DOHH2 (cell line): ENCODE data around the gene PTBP1.

Source experiments
- H3F3A ChIP-seq: fragments of 200-600 bp; sonication (generic), shearing (Covaris generic); 2 replicates; pipeline ENCODE4 v1.6.0; 2016; ENCODE audit warnings: antibody characterized with exemption, mild to moderate bottlenecking; ENCODE audit not compliant: control insufficient read depth, insufficient read depth
- H3K27ac ChIP-seq: fragments of 200-600 bp; sonication (generic); 2 replicates; pipeline ENCODE4 v1.5.1; 2014; ENCODE audit warnings: low read depth, mild to moderate bottlenecking, low read length, moderate library complexity
- H3K27me3 ChIP-seq: fragments of 200-600 bp; sonication (generic); 2 replicates; pipeline ENCODE4 v1.6.1; 2014; ENCODE audit warnings: mild to moderate bottlenecking, low read length, mixed read lengths; ENCODE audit not compliant: control insufficient read depth
- H3K36me3 ChIP-seq: fragments of 200-600 bp; sonication (generic); 2 replicates; pipeline ENCODE4 v1.6.1; 2014; ENCODE audit warnings: mild to moderate bottlenecking, low read length, moderate library complexity, mixed read lengths; ENCODE audit not compliant: control insufficient read depth
- H3K4me1 ChIP-seq: fragments of 200-600 bp; sonication (generic); 2 replicates; pipeline ENCODE4 v1.6.1; 2014; ENCODE audit warnings: mild to moderate bottlenecking, low read length, mixed read lengths; ENCODE audit not compliant: control insufficient read depth
- H3K4me2 ChIP-seq: fragments of 200-600 bp; sonication (generic); 2 replicates; pipeline ENCODE4 v1.6.0; 2014; ENCODE audit warnings: mild to moderate bottlenecking, low read length, moderate library complexity
- H3K4me3 ChIP-seq: fragments of 200-600 bp; sonication (generic); 2 replicates; pipeline ENCODE4 v1.5.1; 2014; ENCODE audit warnings: mild to moderate bottlenecking, low read length, mixed read lengths
- H3K79me2 ChIP-seq: fragments of 200-600 bp; sonication (generic); 2 replicates; pipeline ENCODE4 v1.6.1; 2014; ENCODE audit warnings: mild to moderate bottlenecking, low read length, mixed read lengths; ENCODE audit not compliant: control insufficient read depth
- H3K9me2 ChIP-seq: fragments of 200-600 bp; sonication (generic); replicated peaks from 2 replicates; pipeline ENCODE4 v1.6.1; 2014; ENCODE audit warnings: mild to moderate bottlenecking, low read length, mixed read lengths; ENCODE audit not compliant: control insufficient read depth
- H3K9me3 ChIP-seq: fragments of 200-600 bp; sonication (generic); 2 replicates; pipeline ENCODE4 v1.6.1; 2014; ENCODE audit warnings: antibody characterized with exemption, low read length, mixed read lengths; ENCODE audit not compliant: control insufficient read depth, insufficient read depth
- H4K20me1 ChIP-seq: fragments of 200-600 bp; sonication (generic); 2 replicates; pipeline ENCODE4 v1.6.0; 2014; ENCODE audit warnings: low read depth, mild to moderate bottlenecking, antibody characterized with exemption, low read length, moderate library complexity; ENCODE audit not compliant: control insufficient read depth, insufficient read depth
- CTCF ChIP-seq: fragments of 200-600 bp; sonication (generic); IDR thresholded peaks from one replicate; pipeline ENCODE4 v1.5.1; 2014; ENCODE audit warnings: antibody characterized with exemption, mild to moderate bottlenecking, low read depth, low read length; ENCODE audit not compliant: poor library complexity, severe bottlenecking
- EZH2phosphoT487 ChIP-seq: fragments of 200-600 bp; sonication (generic); IDR thresholded peaks from 2 replicates; pipeline ENCODE4 v1.6.1; 2017; ENCODE audit warnings: borderline replicate concordance, mild to moderate bottlenecking, antibody characterized with exemption, low read length, moderate library complexity, mixed read lengths

The PTBP1 gene

GRCh38 chr19:763869-764268 is 33.4 kb upstream of the PTBP1 start:
- TF ChIP-seq EZH2phosphoT487 (no peak), CTCF (no peak)
- Histone ChIP-seq H3K4me2 (no peak overlapping the region), H3K27ac (no peak overlapping the region), H3K9me2 (no peaks in the 10 kb centered on the region), H3K4me3 (no peak overlapping the region), H4K20me1 (no peaks in the 10 kb centered on the region), H3K36me3 (no peaks in the 10 kb centered on the region), H3K79me2 (no peaks in the 10 kb centered on the region), H3F3A (no peaks in the 10 kb centered on the region), H3K27me3 (no peaks in the 10 kb centered on the region), H3K9me3 (no peaks in the 10 kb centered on the region), H3K4me1 (no peaks in the 10 kb centered on the region)

- Histone ChIP-seq H3K4me3 (no peak overlapping the region), H3F3A (no peaks in the 10 kb centered on the region), H3K4me2 (no peak overlapping the region), H3K79me2 (no peaks in the 10 kb centered on the region), H3K27ac (no peak overlapping the region), H3K9me3 (no peaks in the 10 kb centered on the region), H3K9me2 (no peaks in the 10 kb centered on the region), H4K20me1 (no peaks in the 10 kb centered on the region), H3K36me3 (no peaks in the 10 kb centered on the region), H3K4me1 (no peaks in the 10 kb centered on the region), H3K27me3 (no peaks in the 10 kb centered on the region)
- TF ChIP-seq EZH2phosphoT487 (no peak), CTCF (no peak)
These were observed 33.0 kb upstream of the PTBP1 start for GRCh38 chr19:764301-764700.

- Histone ChIP-seq H3K9me3 (no peaks in the 10 kb centered on the region), H3K27me3 (no peaks in the 10 kb centered on the region), H3K27ac (no peak overlapping the region), H3K4me2 (no peak overlapping the region), H3K79me2 (no peaks in the 10 kb centered on the region), H3K9me2 (no peaks in the 10 kb centered on the region), H3K36me3 (no peaks in the 10 kb centered on the region), H3K4me3 (no peak overlapping the region), H3F3A (no peaks in the 10 kb centered on the region), H4K20me1 (no peaks in the 10 kb centered on the region), H3K4me1 (peaks cover under 1% of the 10 kb centered on the region; the same call in 1 of the 2 replicates)
- TF ChIP-seq CTCF (no peak), EZH2phosphoT487 (no peak)
These were observed 32.0 kb upstream of the PTBP1 start for GRCh38 chr19:765179-765738.

GRCh38 chr19:768424-768823 is 28.8 kb upstream of the PTBP1 start:
- Histone ChIP-seq H3F3A (no peaks in the 10 kb centered on the region), H3K9me3 (no peaks in the 10 kb centered on the region), H3K4me2 (no peak overlapping the region), H3K27me3 (no peaks in the 10 kb centered on the region), H3K4me1 (peaks cover 3% of the 10 kb centered on the region; the same call in 1 of the 2 replicates), H3K4me3 (no peak overlapping the region), H3K27ac (no peak overlapping the region), H3K9me2 (no peaks in the 10 kb centered on the region), H4K20me1 (no peaks in the 10 kb centered on the region), H3K36me3 (no peaks in the 10 kb centered on the region), H3K79me2 (no peaks in the 10 kb centered on the region)
- TF ChIP-seq CTCF (no peak), EZH2phosphoT487 (no peak)
